HG02571 (cell line): ENCODE measurements around the gene BCL2A1.
"Not testable (repeated sequence)": the region's sequence is repeated elsewhere in the genome, so short reads cannot be mapped to it uniquely, and the experiment has no call there.

ENCODE experiments used
- ATAC-seq: cut with Tn5 transposase; IDR thresholded peaks from one replicate; pipeline ENCODE4 v1.9.1; 2021; ENCODE audit warnings: mild to moderate bottlenecking, moderate library complexity; ENCODE audit not compliant: unreplicated experiment

The BCL2A1 gene

DNA sequence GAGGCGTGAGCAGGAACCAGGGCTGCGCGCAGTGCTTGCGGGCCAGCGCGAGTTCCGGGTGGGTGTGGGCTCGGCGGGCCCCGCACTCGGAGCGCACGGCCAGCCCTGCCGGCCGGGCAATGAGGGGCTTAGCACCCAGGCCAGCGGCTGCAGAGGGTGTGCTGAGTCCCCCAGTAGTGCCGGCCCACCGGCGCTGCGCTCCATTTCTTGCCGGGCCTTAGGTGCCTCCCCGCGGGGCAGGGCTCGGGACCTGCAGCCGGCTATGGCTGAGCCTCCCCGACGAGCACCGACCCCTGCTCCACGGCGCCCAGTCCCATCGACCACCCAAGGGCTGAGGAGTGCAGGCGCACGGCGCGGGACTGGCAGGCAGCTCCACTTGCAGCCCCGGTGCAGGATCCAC is 44.9 kb downstream of the BCL2A1 start:
- not testable (repeated sequence) for ATAC-seq

- ATAC-seq = no peak
Observed at GRCh38 chr15:79924379-79924778, 46.6 kb downstream of the BCL2A1 start.

- ATAC-seq = peak; percentile 97
Observed at GRCh38 chr15:79923515-79924169, 47.4 kb downstream of the BCL2A1 start.

DNA sequence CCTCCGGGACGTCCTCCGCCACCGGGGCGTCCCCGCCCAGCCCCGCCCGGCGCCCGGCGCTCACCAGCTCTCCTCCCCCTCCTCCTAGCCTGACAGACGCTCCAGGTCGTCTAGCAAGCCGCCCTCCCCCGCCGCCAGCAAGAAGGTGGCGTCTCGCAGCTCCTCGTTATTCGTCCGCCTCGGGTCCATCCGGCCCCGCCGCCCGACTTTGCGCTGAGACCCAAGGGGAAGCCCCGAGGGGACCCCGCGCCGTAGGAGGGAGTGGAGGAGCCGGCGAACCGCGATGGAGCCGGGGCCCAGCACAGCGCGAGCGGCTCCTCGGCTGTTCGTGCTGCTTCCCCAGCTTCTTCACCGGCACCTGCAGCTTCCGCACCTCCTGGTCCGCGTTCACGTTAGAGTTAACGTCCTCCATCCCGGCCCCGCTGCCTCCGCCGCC is 47.9 kb downstream of the BCL2A1 start:
- ATAC-seq = peak; percentile 39

DNA sequence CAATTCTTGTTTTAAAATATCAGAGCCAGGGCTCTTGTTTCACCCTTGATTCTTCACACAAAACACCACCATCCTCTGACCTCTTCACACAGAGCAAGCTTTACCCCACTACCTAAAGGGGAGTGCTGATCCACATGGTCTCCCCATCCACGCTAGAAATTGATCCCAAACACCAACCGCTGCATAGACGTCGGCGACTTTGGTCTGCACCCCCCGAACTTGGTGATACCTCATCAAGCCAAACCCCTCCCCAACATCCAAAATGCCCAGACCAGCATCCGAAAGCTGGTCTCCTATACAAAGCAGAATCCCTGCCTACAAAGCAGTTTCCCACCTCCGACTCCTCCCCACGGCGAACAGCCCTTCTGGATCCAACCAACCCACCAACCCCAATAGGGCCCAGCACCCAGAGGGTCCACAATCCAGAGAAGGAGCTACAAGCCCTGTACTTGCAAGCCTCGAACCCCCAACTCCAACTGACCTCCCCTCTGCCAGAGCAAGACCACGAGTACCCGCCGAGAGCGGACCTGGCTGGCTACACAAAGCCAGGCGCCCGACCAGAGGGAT is 48.4 kb downstream of the BCL2A1 start:
- no peak for ATAC-seq

DNA sequence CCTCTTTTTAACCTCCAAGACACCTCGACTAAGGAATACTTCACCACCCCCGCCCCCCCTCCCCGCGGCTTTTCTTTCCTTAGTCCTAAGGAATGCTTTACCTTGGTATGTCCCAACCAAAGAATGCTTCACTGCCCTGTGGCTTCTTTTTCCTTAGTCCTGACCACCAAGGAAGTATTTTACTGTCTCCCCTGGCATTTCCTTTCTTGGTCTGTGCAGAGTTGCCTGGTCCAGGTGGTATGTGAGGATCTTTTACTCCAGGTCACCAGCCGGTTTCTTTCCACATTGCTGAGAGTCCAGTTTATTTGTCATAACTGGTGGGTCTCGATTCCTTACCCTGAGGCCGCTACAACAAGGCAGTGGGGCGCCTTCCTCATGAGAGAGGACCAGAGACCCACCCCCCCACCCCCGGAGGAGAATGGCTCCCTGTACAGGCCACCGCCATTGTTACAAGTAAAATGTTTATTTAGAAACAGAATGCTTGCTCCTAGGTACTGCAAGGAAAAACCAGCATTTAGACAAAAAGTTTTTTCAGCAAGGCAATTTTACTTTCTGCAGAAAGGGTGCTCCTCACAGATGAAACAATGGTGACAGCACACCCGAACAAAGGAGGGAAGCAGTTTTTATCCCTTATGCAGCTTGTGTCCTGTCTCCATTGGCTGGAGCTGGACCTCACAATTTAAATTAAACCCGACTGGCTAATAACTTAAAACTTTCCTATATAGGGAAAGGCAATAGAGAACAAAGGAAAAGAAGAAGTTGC is 51.1 kb downstream of the BCL2A1 start:
- ATAC-seq = no peak

DNA sequence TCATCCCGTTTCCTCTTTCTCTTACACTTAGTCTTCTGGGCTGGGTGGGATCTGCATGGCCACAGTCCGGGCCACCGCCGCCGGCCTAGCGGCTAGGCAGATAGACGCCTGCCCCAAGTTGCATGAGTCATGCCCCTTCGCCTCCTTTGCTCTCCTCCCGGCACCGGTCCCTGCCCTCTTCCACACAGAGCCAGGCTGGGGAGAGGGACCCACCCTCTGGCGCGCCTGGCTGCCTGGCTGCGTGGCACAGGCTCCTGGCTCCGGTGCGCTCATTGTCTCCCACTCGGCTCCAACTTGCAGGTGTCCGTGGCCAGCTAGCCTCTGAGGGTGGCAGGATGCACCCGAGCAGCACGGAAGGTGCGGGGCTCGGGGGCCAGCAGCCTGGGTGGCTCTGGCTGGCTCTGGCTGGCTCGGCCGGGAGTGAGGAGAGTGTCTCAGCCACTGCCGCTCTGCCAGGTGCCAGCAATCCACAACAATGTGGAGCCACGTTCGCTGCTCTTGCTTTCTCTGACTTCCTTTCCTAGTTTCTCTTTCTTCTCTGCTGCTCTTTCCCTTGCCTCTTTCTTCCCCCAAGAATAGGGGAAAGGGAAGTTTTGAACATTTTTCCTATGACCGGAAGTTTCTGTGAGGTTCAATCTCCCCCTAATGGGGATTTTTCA is 51.8 kb downstream of the BCL2A1 start:
- no peak for ATAC-seq

DNA sequence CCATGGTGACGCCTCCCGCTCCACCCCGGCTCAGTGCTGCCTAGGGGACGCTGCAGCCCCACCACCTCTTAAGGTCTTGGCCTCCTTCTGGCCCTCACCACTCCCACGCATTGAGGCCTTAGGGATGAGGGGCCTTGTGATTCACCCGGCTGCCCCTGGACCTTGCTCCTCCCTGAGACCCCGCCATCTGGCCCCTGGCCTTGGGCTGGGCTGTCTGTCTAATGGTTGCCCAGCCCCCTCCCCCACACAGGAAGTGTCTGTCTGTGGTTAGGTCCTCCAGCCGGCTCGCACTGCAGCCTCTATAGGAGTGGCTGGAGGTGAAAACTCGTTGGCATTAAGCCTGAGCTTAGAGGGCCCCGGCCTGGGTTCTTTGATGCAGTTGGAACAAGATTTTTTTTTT is 52.7 kb downstream of the BCL2A1 start:
- no peak for ATAC-seq

DNA sequence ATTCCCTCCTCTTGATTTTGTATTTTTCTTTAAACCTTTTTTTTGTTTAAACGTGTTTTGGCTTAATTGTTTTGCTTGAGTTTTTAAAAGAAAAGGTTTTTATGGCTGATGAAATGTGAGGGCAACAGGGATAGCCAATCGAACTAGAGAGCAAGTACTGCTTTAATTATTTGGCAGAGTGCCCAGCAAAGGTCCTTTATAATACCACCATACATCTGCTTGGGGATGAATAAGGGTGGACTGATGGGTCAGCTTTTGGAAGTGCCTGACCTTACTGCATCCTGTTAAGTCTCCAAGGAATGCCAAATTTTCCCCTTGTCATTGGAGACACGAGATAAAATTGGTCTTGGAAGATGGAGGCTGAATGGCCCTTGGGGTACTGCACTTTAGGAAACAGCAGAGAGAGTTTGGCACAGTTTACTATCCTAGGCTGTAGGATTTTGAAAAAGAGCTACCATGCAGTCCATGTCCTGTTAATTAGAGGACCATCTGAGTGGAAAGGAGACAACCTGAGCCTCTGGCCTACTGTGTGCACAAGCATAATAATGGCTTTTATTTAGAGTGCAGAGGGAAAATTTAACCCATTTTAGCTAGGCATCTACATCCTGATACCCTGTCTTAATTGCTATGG is 54.4 kb downstream of the BCL2A1 start:
- ATAC-seq = no peak

- not testable (repeated sequence) for ATAC-seq
Observed at GRCh38 chr15:79915776-79916501, 55.1 kb downstream of the BCL2A1 start.

GRCh38 chr15:79914728-79915127 is 56.3 kb downstream of the BCL2A1 start:
- ATAC-seq = no peak
